Measurements from ENCODE around the gene EFNA1.

EFNA1 gene

GRCh38 chr1:155136748-155137147 lies 9.1 kb downstream of the EFNA1 start:
- no peak for TF ChIP-seq CTCF (IDR thresholded peaks at IDR 0.05)

GRCh38 chr1:155137154-155137949 lies 9.7 kb downstream of the EFNA1 start:
- TF ChIP-seq CTCF (IDR thresholded peaks at IDR 0.05): no peak

- no peak for TF ChIP-seq CTCF (IDR thresholded peaks at IDR 0.05)
Measured at GRCh38 chr1:155139895-155140629, 12.4 kb downstream of the EFNA1 start, which contains the start of gene DPM3. Gene DPM3 (minus strand): TSS chr1:155140531. CDS start chr1:155140240, 291 bp downstream.

GRCh38 chr1:155140630-155140953 lies 12.9 kb downstream of the EFNA1 start:
- no peak for TF ChIP-seq CTCF (IDR thresholded peaks at IDR 0.05)

- no peak for TF ChIP-seq CTCF (IDR thresholded peaks at IDR 0.05)
Measured at GRCh38 chr1:155141749-155142148, 14.1 kb downstream of the EFNA1 start.

GRCh38 chr1:155145491-155145890 lies 17.8 kb downstream of the EFNA1 start:
- TF ChIP-seq CTCF (IDR thresholded peaks at IDR 0.05): no peak

GRCh38 chr1:155158991-155159390 lies 31.3 kb downstream of the EFNA1 start:
- TF ChIP-seq CTCF (IDR thresholded peaks at IDR 0.05): no peak

Data from LNCAP (cell line).